HL-60 (cell line): Measurements from ENCODE around the gene BUD31.

Experiments used
- GABPA ChIP-seq: IDR thresholded peaks from 2 replicates; pipeline ENCODE4 v1.6.1; 2012; ENCODE audit warnings: low read depth
- POLR2AphosphoS5 ChIP-seq: IDR thresholded peaks from 2 replicates; pipeline ENCODE4 v1.6.1; 2012; ENCODE audit warnings: low read depth
- TF ChIP-seq, protein P1 (sequence below): IDR thresholded peaks from one replicate; pipeline ENCODE4 v1.5.1; 2011; ENCODE audit warnings: low read length, control low read depth, inconsistent platforms; ENCODE audit not compliant: insufficient read depth
- TF ChIP-seq, protein P2 (sequence below): IDR thresholded peaks from 2 replicates; pipeline ENCODE4 v1.6.1; 2012; ENCODE audit warnings: low read depth; ENCODE audit not compliant: insufficient replicate concordance

DNA sequence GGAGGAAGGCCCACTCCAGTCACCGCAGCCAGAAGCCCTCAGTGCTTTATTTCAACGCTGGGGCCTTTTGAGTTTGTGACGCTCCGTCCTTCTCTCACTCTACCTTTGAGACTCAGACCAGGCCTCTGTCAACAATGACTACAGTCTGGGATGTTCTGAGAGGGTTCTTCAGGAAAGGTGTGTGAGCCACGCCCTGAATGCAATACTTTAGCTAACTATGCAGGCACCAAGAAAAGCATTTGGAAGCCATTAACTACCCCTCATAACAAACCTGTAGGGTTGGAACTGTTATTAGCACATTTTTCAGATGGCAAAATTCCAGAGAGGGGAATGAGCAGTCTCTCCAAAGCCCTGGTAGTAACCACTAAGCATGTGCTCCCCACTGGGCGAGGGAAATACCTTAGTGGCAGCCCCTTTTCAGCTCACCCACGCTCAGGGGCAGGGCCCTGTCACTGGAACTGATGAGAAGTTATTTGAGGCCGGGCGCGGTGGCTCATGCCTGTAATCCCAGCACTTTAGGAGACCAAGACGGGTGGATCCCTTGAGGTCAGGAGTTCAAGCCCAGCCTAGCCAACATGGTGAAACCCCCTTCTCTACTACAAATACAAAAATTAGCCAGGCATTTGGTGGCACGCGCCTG lies 39.9 kb upstream of the BUD31 start:
- TF ChIP-seq, protein P1, sequence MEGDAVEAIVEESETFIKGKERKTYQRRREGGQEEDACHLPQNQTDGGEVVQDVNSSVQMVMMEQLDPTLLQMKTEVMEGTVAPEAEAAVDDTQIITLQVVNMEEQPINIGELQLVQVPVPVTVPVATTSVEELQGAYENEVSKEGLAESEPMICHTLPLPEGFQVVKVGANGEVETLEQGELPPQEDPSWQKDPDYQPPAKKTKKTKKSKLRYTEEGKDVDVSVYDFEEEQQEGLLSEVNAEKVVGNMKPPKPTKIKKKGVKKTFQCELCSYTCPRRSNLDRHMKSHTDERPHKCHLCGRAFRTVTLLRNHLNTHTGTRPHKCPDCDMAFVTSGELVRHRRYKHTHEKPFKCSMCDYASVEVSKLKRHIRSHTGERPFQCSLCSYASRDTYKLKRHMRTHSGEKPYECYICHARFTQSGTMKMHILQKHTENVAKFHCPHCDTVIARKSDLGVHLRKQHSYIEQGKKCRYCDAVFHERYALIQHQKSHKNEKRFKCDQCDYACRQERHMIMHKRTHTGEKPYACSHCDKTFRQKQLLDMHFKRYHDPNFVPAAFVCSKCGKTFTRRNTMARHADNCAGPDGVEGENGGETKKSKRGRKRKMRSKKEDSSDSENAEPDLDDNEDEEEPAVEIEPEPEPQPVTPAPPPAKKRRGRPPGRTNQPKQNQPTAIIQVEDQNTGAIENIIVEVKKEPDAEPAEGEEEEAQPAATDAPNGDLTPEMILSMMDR: no peak
- TF ChIP-seq POLR2AphosphoS5 (no peak), GABPA (no peak)
- TF ChIP-seq, protein P2, sequence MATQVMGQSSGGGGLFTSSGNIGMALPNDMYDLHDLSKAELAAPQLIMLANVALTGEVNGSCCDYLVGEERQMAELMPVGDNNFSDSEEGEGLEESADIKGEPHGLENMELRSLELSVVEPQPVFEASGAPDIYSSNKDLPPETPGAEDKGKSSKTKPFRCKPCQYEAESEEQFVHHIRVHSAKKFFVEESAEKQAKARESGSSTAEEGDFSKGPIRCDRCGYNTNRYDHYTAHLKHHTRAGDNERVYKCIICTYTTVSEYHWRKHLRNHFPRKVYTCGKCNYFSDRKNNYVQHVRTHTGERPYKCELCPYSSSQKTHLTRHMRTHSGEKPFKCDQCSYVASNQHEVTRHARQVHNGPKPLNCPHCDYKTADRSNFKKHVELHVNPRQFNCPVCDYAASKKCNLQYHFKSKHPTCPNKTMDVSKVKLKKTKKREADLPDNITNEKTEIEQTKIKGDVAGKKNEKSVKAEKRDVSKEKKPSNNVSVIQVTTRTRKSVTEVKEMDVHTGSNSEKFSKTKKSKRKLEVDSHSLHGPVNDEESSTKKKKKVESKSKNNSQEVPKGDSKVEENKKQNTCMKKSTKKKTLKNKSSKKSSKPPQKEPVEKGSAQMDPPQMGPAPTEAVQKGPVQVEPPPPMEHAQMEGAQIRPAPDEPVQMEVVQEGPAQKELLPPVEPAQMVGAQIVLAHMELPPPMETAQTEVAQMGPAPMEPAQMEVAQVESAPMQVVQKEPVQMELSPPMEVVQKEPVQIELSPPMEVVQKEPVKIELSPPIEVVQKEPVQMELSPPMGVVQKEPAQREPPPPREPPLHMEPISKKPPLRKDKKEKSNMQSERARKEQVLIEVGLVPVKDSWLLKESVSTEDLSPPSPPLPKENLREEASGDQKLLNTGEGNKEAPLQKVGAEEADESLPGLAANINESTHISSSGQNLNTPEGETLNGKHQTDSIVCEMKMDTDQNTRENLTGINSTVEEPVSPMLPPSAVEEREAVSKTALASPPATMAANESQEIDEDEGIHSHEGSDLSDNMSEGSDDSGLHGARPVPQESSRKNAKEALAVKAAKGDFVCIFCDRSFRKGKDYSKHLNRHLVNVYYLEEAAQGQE: no peak
